ENCODE measurements around the gene TMEM255A.

DNA sequence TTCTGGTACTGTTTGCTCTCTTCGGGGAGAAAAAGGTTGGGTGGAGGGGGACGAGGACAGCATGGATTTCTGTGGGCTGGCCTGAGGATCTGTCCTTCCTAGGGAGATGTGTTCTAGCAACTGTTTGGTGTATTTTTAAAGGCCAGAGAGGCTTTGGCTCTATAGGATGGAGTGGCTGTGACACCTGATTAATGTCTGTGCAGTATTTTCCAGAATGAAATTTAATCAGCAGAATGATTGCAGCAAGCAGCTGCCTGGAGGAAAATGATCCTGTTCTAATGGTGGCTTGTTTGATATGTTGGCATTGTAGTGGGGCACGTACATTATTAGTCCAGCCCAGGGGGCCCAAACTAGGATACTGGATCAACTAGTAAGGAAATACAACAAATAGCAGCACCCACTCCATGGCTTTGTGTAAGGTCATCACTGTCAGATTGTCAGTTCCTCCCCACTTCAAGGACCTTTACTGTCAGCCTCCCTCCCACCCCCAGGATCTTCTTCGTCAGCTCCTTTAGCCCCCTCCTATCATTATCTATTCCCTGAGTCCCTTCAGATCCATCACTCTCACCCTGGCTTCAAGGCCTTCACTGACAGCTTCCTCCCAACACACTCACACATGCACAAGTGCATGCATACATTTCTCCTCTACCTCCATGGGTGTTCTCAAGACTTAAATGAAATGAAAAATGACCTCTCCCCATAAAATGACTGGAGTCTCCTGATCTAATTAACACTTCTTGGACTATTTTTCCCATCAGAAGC lies 10.4 kb upstream of the TMEM255A start:
- TF ChIP-seq, protein P1, sequence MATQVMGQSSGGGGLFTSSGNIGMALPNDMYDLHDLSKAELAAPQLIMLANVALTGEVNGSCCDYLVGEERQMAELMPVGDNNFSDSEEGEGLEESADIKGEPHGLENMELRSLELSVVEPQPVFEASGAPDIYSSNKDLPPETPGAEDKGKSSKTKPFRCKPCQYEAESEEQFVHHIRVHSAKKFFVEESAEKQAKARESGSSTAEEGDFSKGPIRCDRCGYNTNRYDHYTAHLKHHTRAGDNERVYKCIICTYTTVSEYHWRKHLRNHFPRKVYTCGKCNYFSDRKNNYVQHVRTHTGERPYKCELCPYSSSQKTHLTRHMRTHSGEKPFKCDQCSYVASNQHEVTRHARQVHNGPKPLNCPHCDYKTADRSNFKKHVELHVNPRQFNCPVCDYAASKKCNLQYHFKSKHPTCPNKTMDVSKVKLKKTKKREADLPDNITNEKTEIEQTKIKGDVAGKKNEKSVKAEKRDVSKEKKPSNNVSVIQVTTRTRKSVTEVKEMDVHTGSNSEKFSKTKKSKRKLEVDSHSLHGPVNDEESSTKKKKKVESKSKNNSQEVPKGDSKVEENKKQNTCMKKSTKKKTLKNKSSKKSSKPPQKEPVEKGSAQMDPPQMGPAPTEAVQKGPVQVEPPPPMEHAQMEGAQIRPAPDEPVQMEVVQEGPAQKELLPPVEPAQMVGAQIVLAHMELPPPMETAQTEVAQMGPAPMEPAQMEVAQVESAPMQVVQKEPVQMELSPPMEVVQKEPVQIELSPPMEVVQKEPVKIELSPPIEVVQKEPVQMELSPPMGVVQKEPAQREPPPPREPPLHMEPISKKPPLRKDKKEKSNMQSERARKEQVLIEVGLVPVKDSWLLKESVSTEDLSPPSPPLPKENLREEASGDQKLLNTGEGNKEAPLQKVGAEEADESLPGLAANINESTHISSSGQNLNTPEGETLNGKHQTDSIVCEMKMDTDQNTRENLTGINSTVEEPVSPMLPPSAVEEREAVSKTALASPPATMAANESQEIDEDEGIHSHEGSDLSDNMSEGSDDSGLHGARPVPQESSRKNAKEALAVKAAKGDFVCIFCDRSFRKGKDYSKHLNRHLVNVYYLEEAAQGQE (IDR thresholded peaks at IDR 0.05; ENCODE audit: unreplicated experiment), result no peak
- no peak for TF ChIP-seq POLR2AphosphoS5 (IDR thresholded peaks at IDR 0.05; ENCODE audit: low read depth)
- TF ChIP-seq, protein P2, sequence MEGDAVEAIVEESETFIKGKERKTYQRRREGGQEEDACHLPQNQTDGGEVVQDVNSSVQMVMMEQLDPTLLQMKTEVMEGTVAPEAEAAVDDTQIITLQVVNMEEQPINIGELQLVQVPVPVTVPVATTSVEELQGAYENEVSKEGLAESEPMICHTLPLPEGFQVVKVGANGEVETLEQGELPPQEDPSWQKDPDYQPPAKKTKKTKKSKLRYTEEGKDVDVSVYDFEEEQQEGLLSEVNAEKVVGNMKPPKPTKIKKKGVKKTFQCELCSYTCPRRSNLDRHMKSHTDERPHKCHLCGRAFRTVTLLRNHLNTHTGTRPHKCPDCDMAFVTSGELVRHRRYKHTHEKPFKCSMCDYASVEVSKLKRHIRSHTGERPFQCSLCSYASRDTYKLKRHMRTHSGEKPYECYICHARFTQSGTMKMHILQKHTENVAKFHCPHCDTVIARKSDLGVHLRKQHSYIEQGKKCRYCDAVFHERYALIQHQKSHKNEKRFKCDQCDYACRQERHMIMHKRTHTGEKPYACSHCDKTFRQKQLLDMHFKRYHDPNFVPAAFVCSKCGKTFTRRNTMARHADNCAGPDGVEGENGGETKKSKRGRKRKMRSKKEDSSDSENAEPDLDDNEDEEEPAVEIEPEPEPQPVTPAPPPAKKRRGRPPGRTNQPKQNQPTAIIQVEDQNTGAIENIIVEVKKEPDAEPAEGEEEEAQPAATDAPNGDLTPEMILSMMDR (conservative IDR thresholded peaks at IDR 0.05; ENCODE audit: low read depth in 2 of 2), result no peak
- TF ChIP-seq EZH2 (IDR thresholded peaks at IDR 0.05; ENCODE audit: low read depth, unreplicated experiment), result no peak
